Inflammatory macrophage treated with lipopolysaccharide for 4 hours (primary cell): ENCODE measurements around the gene BEND6.

Experiments used
- DNase-seq: peaks from one replicate; pipeline ENCODE4 v3.0.0-alpha.2; 2020

Gene BEND6

DNA sequence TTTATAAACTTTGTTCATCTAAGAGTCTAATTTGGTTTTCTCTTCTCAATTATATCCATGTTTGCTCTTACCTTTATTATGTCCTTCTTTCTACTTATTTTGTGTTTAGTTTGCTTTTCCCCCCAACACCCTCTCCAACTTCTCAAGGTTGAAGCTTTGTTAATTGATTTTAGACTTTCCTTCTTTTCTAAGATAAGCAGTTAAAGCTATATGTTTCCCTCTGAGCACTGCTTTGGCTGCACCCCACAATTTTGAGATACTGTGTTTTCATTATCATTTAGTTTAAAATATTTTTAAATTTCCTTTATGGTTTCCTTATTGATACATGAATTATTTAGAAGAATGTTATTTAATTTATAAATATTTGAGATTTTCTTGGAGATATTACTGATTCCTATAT lies 13.9 kb upstream of the BEND6 start:
- no peak for DNase-seq

DNA sequence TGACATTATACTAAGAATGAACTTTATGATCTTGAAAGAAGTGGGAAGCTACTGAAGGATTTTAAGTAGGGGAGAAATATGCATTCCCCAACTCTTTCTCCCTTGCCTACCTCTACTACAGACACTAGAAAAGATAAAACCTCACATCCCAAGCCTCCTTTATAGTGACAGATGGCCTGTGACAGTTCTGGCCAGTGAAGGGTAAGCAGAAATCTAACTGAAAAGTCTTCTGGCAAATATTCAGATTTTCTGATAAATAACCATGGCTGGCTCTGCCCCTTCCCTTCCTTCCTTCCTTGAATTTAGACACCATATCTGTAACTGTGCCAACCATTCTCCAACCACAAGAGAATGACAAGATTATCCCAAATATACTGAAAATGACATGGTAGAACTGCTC lies 10.2 kb upstream of the BEND6 start:
- DNase-seq = no peak

- no peak for DNase-seq
Measured at GRCh38 chr6:56946368-56946767, 8.5 kb upstream of the BEND6 start.

- DNase-seq = no peak
Measured at GRCh38 chr6:56947924-56948323, 7.0 kb upstream of the BEND6 start.

DNA sequence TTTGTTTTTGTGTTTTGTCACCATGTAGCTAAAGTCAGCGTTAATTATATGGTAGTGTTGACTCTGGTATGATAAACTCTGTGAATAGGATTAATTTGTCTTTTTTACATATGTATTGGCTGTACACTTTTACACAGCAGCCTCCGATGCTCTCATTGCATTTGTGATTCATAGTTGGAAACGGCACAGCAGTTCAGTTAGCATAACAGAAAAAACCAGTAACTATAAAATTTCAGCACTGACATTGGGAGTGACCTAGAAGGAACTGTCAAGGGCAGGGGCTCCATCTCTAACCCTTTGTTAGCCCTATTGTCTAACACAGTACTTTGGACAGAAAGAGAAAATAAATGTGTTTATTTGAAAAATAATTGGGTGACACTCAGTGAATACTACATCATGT lies 5.6 kb upstream of the BEND6 start:
- no peak for DNase-seq

DNA sequence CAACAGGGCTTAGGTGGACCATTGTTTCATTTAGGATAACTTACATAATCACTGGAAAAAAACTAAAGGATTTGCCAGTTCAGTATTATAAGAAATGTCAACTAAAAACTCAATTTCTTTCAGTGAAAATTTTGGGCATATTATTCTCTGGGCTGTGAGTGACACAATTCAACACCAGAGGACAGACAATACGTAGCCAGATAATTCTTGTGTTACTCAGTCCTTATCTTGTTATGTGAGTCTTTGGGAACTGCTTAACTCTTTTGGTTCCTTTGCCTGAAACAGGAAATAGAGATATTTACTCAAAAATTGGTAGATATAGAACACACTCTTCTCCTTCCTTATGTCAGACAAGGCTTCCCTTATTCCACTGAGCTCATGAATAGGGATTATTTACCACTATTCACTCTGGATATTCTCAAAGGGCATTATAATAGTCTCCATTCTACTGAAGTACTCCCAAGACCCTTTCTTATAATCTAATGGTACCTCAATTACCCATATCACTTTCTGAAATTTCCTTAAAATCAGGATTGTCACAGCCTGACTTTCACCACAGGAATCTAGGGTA lies 4.9 kb upstream of the BEND6 start:
- DNase-seq = no peak

DNA sequence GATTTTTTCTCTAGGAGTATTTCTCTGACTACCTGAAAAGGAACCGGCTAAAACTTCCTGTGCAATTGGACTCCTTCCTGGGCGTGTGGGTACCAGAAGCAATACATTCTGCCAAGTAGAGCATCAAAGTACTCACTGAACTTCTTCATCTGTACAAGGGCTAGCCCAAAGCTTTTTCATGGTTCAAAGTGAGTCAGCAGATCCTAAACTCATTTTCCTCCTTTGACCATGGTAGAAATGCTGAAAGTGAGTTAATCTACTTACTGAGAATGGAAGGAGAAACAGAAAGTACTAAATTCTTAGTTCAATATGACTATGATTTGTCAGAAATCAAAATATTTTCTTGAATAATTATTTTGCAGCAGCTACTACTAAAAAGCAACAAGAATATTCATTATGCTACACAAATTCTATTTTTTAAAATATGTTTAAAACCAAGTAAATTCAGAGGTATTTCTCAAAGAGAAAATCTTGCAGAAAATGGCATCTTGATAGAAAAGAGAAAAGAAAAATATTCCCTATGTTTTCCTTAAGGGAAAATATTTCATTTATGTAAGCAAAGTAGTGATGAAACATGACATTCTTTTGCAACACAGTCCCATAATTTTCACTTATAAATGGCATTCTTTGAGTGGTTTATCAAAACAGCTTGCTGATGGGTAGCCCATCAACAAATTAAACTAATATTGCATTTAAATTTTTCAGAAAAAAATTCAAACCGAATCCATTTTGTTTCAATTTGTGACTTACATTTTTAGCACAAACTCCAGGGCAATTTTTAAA lies 3.7 kb upstream of the BEND6 start:
- no peak for DNase-seq

DNA sequence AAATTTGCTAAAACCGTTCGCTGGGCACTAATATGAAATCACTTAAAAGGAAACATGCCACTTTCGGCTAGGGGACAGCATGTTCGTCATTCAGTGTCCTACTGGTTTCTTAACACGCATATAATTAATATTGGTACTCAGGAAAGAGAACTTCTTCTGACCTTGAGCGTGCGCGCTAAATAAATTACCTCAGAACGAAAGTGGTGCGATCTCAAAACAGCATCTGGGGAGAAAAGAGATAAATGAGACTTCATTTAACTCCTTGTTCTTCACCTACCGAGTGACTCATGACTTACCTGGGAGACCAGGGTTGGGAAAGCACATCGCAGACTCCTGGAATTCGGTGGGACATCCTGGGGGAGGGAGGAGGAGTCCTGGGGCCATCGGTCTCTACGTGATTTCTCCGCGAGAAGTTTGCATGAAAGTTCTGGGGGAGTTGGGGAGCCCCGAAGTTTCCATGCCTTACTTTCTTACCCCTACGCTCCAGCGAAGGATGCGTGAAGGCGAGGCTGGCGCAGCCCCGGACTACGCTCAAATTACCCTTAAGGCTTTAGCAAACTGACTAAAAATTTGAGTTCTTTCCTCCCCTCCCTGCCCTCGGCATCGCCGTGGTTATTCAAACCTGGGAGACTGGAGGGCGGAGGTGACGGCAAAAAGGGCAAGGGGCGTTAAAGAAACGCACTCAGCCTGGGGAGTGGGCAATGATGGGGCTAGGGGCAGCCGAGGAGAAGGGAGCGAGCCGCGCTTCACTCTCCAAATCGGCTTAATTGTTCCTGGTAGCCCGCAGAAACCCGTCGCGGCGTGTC lies 1.1 kb upstream of the BEND6 start:
- peak; percentile 20 for DNase-seq

GRCh38 chr6:56955171-56956155 lies 556 bp downstream of the BEND6 start:
- DNase-seq = peak; percentile 79

GRCh38 chr6:56956491-56956890 lies 1.6 kb downstream of the BEND6 start:
- DNase-seq = no peak

DNA sequence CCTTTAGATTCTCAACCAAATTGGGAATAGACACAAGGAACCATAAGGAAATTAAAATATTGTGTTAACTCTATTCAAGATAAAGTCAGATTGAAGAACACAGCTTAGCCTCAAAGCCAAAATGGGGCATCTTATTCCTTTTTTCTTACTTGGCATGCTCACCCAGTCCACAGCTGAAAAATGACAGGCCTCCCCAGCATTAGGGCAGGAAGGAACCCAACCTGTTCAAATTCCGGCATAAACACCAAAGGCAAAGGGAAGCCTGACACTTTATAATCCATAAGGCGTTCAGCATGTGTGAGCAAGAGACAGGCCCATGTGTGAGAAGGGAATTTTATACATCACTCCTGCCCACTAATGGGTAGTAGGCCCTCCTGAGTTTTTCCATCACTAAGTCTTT lies 2.9 kb downstream of the BEND6 start:
- no peak for DNase-seq

DNA sequence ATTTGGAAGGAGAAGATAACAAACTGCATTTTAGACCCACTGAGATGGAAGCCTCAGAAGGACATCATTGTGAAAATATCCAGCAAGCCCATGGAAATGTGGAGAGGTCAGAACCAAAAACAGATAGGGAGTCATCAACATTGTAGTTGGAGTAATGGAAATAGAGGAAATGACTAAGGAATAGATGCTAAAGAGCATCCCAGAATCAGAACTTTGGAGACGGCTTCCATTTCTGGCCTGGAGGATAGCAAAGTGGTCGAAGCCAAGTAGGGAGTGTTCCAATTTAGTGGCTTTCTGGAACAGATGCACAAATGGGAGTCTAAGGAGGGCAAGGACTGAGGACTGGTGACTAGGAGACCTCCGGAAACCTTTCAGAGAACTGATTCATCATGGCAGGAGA lies 3.6 kb downstream of the BEND6 start:
- DNase-seq = no peak

GRCh38 chr6:56959094-56959493 lies 4.2 kb downstream of the BEND6 start:
- no peak for DNase-seq

GRCh38 chr6:56959938-56960337 lies 5.0 kb downstream of the BEND6 start:
- no peak for DNase-seq

- DNase-seq = no peak
Measured at GRCh38 chr6:56961151-56961550, 6.2 kb downstream of the BEND6 start.

DNA sequence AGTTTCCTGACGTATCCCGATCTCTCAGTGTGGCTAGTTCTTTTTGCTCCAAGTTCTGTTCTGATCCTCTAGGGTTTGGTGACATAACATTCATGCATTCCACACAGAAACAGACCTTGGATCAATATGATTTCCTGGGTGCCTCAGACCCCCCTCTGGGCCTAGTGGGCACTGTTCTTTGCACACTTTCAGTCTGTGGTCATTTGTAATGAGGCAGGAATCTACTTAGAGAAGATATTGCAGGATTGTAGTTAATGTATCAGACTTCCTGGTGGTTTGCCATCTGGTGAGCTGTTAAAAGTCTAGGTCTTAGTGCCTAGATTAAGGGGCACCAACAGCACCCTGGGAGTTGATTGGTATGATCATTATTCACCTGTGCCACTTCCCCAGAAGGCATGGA lies 7.5 kb downstream of the BEND6 start:
- no peak for DNase-seq

- DNase-seq = no peak
Measured at GRCh38 chr6:56963043-56963442, 8.1 kb downstream of the BEND6 start.

GRCh38 chr6:56963793-56964192 lies 8.9 kb downstream of the BEND6 start:
- no peak for DNase-seq

DNA sequence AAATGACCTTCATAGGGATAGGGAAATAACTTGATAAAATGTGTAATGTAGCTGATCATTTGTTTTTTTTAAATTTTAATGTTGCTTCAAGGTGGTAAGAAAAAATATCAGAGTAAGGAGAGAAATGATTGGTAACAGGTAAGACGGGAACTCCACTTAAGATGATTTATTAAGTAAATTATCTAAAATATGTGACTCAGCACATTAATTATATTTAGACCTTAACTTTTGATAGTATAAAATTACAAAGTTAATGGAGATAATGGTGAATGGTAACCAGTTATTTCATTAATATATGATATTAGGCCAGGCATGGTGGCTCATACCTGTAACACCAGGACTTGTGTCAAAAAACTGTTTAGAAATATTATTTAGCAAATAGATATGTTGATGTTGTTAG lies 10.2 kb downstream of the BEND6 start:
- DNase-seq = no peak

GRCh38 chr6:56970849-56971248 lies 15.9 kb downstream of the BEND6 start:
- DNase-seq = no peak

- no peak for DNase-seq
Measured at GRCh38 chr6:56977192-56977591, 22.3 kb downstream of the BEND6 start.

GRCh38 chr6:56978530-56978929 lies 23.6 kb downstream of the BEND6 start:
- no peak for DNase-seq

DNA sequence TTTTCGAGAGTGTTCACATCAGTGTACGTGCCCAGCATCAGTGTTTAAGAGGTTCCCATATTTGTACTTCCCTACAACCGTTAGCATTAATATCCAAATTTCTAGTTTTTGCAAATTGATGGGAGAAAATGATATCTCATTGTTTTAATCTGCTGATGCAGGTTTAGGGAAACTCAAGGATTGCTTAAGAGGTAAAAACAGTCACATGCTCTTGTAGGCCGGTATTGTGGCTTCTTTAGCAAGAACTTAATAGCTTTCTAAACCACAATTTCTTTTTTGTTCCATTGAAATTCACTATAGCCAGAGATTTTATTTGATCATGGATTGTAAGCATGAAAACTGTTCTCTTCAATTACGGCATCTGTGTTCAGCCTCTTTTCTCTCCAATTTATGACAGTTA lies 29.5 kb downstream of the BEND6 start:
- peak; percentile 63 for DNase-seq
